Dendritic cell treated with granulocyte-macrophage colony-stimulating factor and Interleukin-4, amounts not matched to agents 40 ng/mL and 50 ng/mL, for 4 days (primary cell): Measurements from ENCODE around the gene PRODH2.

ENCODE experiments used
- H3K27ac Mint-ChIP-seq: one replicate; pipeline ENCODE4 v1.8.0; 2022; ENCODE audit warnings: mild to moderate bottlenecking, mixed read lengths
- H3K27me3 Mint-ChIP-seq: one replicate; pipeline ENCODE4 v1.8.0; 2022; ENCODE audit warnings: mild to moderate bottlenecking, mixed read lengths
- H3K36me3 Mint-ChIP-seq: one replicate; pipeline ENCODE4 v1.8.0; 2022; ENCODE audit warnings: low read depth, mixed read lengths
- H3K4me1 Mint-ChIP-seq: one replicate; pipeline ENCODE4 v1.8.0; 2022; ENCODE audit warnings: low read depth, mixed read lengths
- H3K4me3 Mint-ChIP-seq: one replicate; pipeline ENCODE4 v1.8.0; 2022; ENCODE audit warnings: mild to moderate bottlenecking, moderate library complexity, mixed read lengths
- H3K9me3 Mint-ChIP-seq: one replicate; pipeline ENCODE4 v1.8.0; 2022; ENCODE audit warnings: mixed read lengths
- intact Hi-C: fragments of 100-400 bp; cut with micrococcal nuclease; formaldehyde crosslinking; loops from one replicate; pipeline ENCODE4 v1.15.0; 2022

The PRODH2 gene

DNA sequence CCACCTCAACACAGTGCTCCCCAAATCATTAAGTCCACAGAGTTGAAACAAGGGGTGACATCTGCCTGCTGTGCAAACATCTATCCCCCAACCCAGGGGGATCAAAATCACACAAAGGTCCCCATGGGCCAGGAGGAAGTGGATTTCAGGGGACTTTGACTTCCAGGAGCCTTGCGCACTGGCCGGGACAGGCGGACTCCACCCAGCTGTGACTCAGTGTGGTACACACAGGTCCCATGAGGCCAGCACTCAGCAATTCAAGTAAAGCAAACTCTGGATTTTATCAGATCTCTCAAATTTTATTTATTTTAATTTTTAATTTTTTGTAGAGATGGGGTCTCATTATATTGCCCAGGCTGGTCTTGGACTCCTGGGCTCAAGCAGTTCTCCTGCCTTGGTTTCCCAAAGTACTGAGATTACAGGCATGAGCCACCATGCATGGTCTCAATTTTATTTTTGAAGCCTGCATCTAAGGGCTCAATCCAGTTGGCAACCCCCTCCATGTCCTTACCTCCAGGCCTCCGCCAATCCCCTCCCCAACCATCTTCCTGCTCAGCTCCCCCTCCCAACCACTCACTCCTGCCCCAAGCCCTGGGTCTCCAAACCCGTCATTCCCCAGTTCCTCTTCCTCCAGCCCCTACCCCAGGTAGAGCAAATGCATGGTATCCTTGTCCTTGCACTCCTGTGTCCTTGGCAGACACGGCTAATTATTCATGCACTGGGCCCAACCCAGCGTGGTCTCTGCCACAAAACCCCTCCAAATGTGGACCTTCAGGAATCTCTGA lies 19.1 kb downstream of the PRODH2 start:
- Mint-ChIP-seq H3K4me1 (peaks cover 7% of the 10 kb centered on the region), H3K36me3 (no peaks in the 10 kb centered on the region), H3K27ac (no peak overlapping the region), H3K27me3 (peaks cover 32% of the 10 kb centered on the region), H3K4me3 (no peak overlapping the region), H3K9me3 (no peaks in the 10 kb centered on the region)
- intact Hi-C loops, result no loop called here

DNA sequence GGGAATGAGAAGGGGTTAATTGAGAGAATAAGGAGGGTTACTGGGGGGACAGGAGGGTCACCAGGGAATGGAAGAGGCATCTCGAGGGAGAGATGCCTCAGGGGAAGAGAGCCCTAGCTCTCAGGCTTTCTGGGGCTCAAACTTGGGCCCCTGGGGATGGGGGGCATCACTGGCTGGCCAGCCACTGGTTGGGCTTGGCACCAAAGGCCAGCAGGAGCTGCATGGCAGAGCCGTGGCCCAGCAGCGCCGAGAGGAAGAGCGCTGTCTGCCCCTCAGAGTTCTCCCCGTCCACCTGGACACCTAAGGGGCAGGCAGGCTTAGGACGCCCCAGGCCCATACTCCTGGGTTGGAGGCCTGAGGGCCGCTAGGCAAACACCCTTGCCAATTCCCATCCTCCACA lies 19.8 kb downstream of the PRODH2 start:
- intact Hi-C loops, result no loop called here
- Mint-ChIP-seq H3K9me3 (no peaks in the 10 kb centered on the region), H3K36me3 (no peaks in the 10 kb centered on the region), H3K4me3 (no peak overlapping the region), H3K4me1 (peaks cover 7% of the 10 kb centered on the region), H3K27ac (no peak overlapping the region), H3K27me3 (peaks cover 26% of the 10 kb centered on the region)

DNA sequence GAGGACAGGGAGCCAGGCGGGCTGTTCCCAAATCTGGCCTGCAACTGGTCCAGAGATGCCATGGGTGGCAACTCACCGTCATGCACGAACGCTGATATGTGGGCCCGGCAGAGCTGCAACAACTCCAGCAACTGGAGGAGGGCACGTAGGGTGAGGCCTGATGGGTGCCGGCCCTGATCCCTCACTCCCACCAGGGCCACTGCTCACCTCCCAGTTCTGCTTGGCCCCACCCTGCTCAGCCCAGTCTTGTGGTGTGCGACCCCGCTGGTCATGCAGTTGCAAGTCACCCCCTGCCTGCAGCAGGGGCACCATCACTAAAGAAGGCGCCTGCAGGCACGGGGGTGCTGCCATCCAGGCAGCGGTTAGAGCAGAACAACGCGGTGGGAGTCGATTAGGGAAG lies 20.3 kb downstream of the PRODH2 start:
- Mint-ChIP-seq H3K36me3 (no peaks in the 10 kb centered on the region), H3K4me3 (no peak overlapping the region), H3K9me3 (no peaks in the 10 kb centered on the region), H3K27me3 (peaks cover 20% of the 10 kb centered on the region), H3K27ac (no peak overlapping the region), H3K4me1 (peaks cover 7% of the 10 kb centered on the region)
- intact Hi-C loops, result no loop called here

DNA sequence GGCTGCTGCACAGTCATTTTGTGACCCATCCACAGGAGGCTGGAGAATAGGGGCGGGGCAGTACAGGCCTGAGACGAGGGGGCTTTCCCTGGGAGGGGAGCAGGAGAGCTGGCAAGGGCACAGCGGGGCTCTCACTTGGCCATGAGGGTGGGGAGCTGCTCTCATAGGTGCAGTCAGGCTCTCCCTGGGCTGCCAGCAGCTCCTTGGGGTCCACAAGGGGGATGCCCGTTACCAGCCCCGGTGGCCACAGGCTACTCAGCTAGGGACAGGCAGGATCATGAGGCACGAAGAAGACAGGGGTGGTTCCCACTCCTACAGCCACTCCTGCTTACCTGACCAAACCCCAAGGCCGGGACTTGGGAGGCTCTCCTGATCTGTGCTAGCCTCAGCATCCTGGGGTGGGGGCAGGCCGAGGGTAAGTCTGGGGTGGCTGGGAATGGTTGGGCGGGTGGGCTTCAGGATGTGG lies 20.8 kb downstream of the PRODH2 start:
- intact Hi-C loops, result no loop called here
- peaks cover 2% of the 10 kb centered on the region for H3K4me1 Mint-ChIP-seq
- no peaks in the 10 kb centered on the region for H3K36me3 Mint-ChIP-seq
- peaks cover 15% of the 10 kb centered on the region for H3K27me3 Mint-ChIP-seq
- no peak overlapping the region for H3K4me3 Mint-ChIP-seq
- H3K27ac Mint-ChIP-seq, result no peak overlapping the region
- no peaks in the 10 kb centered on the region for H3K9me3 Mint-ChIP-seq

DNA sequence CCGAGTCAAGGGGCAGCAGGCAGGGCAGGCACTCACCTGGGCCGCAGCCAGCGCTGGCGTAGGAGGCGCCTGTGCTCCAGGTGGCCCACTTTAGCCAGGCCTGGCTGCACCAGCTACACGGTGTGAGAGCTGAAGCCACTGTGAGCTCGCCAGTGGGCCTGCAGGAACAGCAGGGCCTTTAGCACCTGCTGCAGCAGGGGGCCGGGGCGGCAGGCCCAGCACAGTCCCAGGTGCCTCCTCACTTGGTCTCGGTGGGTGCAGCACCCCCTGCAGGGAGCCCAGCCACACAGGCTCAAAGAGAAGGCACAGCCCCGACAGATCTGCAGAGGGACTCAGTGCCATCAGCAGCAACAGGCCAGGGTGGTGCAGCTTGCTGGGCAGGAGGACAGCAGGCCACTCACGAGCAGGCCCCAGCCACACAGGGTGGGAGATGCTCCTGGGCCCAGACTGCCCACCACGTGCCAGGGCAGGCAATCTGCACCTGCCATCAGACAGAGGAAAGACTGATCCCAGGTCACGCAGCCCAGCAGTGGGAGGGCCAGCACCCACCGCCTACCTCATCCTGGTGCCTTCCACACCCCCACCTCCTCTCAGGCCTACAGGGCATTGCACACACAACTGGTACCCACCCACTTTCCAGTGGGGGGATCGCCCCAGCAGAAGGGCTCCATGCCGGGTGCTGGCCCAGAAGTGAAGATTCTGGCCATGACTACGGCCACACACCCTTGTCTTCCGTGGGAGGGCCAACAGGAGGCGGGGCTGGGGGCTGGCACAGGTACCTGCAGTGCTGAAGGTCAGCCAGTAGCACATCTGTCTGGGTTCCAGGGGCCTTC lies 21.4 kb downstream of the PRODH2 start:
- H3K4me1 Mint-ChIP-seq, result no peaks in the 10 kb centered on the region
- H3K27me3 Mint-ChIP-seq, result peaks cover 9% of the 10 kb centered on the region
- H3K9me3 Mint-ChIP-seq, result no peaks in the 10 kb centered on the region
- H3K27ac Mint-ChIP-seq, result no peak overlapping the region
- H3K4me3 Mint-ChIP-seq, result no peak overlapping the region
- H3K36me3 Mint-ChIP-seq, result peaks cover 3% of the 10 kb centered on the region
- intact Hi-C loops, result no loop called here

DNA sequence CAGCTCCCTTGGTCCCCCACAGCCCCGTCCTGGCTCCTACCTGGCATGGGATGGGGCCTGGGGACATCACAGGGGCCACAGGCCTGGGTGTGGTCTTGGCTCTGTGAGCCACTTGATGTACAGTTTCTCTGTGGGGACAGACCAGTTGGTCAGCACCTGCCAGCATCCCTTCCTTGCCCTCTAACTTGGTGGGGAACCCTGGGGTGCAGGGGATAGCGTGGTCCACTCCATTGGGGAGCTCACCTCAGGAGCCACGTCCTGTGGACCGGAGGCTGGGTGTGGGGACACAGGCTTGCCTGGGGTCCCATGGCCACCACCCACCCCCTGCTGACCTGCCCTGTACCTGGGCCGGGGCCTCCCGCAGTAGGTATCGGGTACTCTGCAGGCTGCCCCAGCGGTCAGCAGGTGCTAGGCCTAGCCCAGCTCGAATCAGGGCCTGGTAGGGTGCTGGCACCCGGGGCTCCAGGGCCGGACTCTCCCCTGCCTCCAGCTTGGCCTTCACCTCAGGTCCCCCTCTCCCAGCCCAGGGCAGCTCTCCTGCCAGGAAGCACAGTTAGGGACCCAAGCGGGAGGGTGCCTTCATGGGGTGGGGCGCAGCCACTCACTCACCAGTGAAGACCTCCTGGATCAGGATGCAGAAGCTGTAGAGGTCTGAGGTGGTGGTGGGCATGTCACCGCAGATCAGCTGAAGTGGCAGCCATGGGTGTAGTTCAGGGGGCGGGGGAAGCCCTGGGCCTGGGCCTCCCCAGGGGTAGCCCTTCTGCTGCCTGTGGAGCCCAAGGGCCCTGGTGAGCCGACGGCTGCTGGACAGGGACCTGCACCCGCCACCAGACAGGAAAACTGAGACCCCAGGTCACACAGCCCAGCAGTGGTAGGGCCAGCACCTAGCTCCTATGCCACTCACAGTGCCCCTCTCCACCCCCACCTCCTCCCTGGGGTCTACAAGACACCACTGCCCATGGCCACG lies 22.4 kb downstream of the PRODH2 start:
- Mint-ChIP-seq H3K4me3 (no peak overlapping the region), H3K36me3 (peaks cover 6% of the 10 kb centered on the region), H3K27ac (no peak overlapping the region), H3K9me3 (no peaks in the 10 kb centered on the region), H3K27me3 (peaks cover 4% of the 10 kb centered on the region), H3K4me1 (no peaks in the 10 kb centered on the region)
- intact Hi-C loops, result no loop called here

DNA sequence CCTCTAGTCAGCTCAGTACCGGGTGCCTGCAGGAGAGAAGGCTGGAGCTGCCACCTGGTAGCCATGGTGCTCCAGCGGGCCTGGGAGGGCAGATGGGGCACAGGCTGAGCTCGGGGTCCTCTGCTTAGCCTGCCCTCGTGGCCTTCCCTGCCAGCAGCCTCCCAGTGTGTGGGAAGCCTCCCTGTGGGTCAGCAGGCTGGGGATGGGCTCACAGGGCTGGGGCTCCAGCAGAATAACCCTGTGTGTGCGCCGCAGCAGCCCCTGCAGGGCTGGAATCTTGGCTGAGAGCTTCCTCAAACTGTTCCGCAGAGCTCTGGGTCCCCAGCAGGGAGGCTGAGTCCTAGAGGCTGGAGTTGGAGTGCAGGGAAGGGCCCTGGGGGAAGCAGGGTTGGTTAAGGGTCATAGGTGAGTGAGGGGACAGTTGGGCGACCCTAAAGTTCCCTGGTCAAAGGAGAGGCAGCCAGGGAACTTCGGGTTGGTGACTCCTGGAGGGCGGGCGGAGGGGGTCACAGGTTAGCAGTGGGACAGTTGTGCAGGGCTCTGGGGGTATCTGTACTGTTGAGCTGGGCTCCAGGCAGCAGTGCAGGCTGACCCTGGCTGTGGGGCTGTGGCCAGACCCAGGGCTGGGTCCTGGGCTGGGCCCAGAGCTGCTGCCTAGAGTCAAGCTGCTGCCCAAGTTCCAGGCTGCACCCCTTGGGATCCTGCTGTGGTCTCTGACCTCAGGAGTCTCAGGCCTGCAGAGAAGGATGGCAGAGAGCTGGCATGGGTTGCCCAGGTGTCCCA lies 23.3 kb downstream of the PRODH2 start:
- no peak overlapping the region for H3K27ac Mint-ChIP-seq
- peaks cover 4% of the 10 kb centered on the region for H3K27me3 Mint-ChIP-seq
- no peak overlapping the region for H3K4me3 Mint-ChIP-seq
- H3K36me3 Mint-ChIP-seq, result peaks cover 6% of the 10 kb centered on the region
- H3K9me3 Mint-ChIP-seq, result no peaks in the 10 kb centered on the region
- H3K4me1 Mint-ChIP-seq, result no peaks in the 10 kb centered on the region
- intact Hi-C loops, result no loop called here

DNA sequence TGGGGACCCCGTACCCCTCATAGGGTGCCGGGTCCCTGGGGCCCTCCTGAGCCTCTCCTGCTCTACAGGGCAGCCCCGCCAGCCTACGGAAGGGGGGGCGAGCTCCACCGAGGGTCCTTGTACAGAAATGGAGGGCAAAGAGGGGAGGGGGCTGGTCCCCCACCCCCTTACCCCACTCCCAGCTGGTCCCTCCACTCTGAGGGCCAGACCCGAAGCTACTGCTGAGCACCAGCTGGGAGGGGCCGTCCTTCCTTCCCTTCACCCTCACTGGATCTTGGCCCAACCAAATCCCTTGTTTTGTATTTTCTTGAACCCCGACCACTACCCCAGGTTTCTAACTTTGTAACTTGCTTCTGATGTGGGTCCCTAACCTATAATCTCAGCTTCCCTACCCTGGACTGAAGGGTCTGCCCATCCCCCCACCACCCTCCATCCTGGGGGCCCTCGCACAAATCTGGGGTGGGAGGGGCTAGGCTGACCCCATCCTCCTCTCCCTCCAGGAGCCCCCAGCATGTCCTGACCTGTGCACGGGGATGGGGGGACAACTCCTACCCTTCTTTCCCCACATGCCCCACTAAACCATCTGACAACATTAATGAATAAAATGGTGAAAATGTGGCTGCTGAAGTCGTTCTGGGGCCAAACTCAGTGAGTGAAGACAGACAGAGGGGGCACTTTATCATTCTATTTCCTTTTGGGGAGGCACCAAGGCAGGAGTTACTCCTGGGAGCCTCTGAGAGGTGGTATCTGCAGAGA lies 24.3 kb downstream of the PRODH2 start:
- Mint-ChIP-seq H3K4me1 (no peaks in the 10 kb centered on the region), H3K27ac (no peak overlapping the region), H3K27me3 (no peaks in the 10 kb centered on the region), H3K36me3 (peaks cover 9% of the 10 kb centered on the region), H3K9me3 (no peaks in the 10 kb centered on the region), H3K4me3 (no peak overlapping the region)
- intact Hi-C loops, result no loop called here

DNA sequence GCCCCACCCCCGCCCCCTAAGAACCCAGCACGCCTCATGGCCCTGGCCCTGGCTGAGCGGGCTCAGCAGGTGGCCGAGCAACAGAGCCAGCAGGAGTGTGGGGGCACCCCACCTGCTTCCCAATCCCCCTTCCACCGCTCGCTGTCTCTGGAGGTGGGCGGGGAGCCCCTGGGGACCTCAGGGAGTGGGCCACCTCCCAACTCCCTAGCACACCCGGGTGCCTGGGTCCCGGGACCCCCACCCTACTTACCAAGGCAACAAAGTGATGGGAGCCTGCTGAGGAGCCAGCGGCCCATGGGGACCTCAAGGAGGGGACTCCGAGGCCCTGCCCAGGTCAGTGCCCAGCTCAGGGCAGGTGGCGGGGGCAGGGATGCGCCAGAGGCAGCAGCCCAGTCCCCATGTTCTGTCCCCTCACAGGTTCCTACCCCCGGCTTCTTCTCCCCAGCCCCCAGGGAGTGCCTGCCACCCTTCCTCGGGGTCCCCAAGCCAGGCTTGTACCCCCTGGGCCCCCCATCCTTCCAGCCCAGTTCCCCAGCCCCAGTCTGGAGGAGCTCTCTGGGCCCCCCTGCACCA lies 25.3 kb downstream of the PRODH2 start:
- intact Hi-C loops, result no loop called here
- Mint-ChIP-seq H3K36me3 (peaks cover 20% of the 10 kb centered on the region), H3K4me1 (no peaks in the 10 kb centered on the region), H3K27me3 (no peaks in the 10 kb centered on the region), H3K9me3 (no peaks in the 10 kb centered on the region), H3K4me3 (no peak overlapping the region), H3K27ac (no peak overlapping the region)

DNA sequence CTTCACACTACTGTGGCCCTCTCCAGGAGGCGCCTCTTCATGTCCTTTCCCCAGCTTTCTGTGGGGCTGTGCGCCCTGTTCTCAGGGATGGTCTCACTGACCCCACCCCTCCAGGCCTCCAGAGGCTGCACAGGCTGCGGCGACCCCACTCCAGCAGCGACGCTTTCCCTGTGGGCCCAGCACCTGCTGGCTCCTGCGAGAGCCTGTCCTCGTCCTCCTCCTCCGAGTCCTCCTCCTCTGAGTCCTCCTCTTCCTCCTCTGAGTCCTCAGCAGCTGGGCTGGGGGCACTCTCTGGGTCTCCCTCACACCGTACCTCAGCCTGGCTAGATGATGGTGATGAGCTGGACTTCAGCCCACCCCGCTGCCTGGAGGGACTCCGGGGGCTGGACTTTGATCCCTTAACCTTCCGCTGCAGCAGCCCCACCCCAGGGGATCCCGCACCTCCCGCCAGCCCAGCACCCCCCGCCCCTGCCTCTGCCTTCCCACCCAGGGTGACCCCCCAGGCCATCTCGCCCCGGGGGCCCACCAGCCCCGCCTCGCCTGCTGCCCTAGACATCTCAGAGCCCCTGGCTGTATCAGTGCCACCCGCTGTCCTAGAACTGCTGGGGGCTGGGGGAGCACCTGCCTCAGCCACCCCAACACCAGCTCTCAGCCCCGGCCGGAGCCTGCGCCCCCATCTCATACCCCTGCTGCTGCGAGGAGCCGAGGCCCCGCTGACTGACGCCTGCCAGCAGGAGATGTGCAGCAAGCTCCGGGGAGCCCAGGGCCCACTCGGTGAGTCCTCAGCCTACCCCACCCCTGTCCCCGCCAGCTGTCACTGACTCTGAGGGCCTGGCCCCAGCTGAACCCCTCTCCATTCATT lies 26.1 kb downstream of the PRODH2 start:
- Mint-ChIP-seq H3K4me1 (no peaks in the 10 kb centered on the region), H3K27me3 (no peaks in the 10 kb centered on the region), H3K9me3 (no peaks in the 10 kb centered on the region), H3K36me3 (peaks cover 26% of the 10 kb centered on the region), H3K4me3 (no peak overlapping the region), H3K27ac (no peak overlapping the region)
- intact Hi-C loops, result no loop called here

DNA sequence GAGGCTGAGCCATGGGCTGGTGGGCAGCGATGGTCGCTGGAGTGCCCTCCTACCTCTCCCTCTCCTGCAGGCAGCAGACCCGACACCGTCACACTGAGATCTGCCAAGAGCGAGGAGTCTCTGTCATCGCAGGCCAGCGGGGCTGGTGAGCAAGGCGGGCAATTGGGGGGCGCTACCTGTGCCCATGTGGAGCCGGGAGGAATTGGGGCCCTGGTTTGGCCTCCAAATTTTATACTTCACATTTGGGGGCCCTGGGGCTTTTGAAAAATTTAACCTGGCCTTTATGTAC lies 27.4 kb downstream of the PRODH2 start:
- intact Hi-C loops, result no loop called here
- peaks cover 39% of the 10 kb centered on the region for H3K36me3 Mint-ChIP-seq
- no peak overlapping the region for H3K4me3 Mint-ChIP-seq
- no peaks in the 10 kb centered on the region for H3K4me1 Mint-ChIP-seq
- H3K27ac Mint-ChIP-seq, result no peak overlapping the region
- H3K27me3 Mint-ChIP-seq, result no peaks in the 10 kb centered on the region
- no peaks in the 10 kb centered on the region for H3K9me3 Mint-ChIP-seq
